Sigmoid colon (tissue), 3 donors: Measurements from ENCODE around the gene BMPR1A.

Experiments
- POLR2A ChIP-seq, 2 donors: fragments of 450-650 bp; IDR thresholded peaks; one replicate each; pipeline ENCODE4 v1.6.1; 2016; ENCODE audit warnings: antibody characterized with exemption in 2 of 2, mild to moderate bottlenecking in 2 of 2, moderate library complexity in 2 of 2
- TF ChIP-seq, protein P1 (sequence below), 4 experiments: fragments of 450-650 bp in 3 of 4; fragments of 200-600 bp in 1 of 4; IDR thresholded peaks; one replicate each; pipeline ENCODE4 v1.5.1; 2016 to 2019; ENCODE audit warnings: antibody characterized with exemption in 4 of 4, mild to moderate bottlenecking in 3 of 4, moderate library complexity in 2 of 4

DNA sequence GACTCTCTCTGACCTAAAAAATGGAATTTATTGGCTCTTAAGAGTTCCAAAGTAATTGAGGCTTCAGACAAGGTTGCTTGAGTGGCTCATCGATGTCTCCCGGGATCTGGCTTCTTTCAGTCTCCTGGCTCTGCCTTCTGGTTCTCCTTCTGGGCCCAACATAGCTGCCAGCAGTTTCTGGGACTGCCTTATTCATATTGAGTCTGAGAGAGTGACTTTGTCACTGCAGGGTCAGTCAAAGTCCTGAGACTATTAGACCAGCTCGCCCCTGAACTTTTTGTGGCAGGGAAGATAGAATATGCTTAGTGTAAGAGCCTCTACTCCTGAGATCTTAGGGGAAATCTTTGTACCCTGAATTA, 107.0 kb downstream of the BMPR1A start:
- no peak for TF ChIP-seq POLR2A (IDR thresholded peaks at IDR 0.05)
- TF ChIP-seq, protein P1, sequence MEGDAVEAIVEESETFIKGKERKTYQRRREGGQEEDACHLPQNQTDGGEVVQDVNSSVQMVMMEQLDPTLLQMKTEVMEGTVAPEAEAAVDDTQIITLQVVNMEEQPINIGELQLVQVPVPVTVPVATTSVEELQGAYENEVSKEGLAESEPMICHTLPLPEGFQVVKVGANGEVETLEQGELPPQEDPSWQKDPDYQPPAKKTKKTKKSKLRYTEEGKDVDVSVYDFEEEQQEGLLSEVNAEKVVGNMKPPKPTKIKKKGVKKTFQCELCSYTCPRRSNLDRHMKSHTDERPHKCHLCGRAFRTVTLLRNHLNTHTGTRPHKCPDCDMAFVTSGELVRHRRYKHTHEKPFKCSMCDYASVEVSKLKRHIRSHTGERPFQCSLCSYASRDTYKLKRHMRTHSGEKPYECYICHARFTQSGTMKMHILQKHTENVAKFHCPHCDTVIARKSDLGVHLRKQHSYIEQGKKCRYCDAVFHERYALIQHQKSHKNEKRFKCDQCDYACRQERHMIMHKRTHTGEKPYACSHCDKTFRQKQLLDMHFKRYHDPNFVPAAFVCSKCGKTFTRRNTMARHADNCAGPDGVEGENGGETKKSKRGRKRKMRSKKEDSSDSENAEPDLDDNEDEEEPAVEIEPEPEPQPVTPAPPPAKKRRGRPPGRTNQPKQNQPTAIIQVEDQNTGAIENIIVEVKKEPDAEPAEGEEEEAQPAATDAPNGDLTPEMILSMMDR (IDR thresholded peaks at IDR 0.05), result no peak
